Activated CD4-positive, alpha-beta T cell treated with anti-CD3 and anti-CD28 coated beads for 48 hours (primary cell): ENCODE measurements around the gene CTDSP2.
"Not testable (repeated sequence)": the region's sequence is repeated elsewhere in the genome, so short reads cannot be mapped to it uniquely, and the experiment has no call there.

Experiments
- DNase-seq: peaks from one replicate; pipeline ENCODE4 v3.0.0-alpha.2; 2020

Gene CTDSP2

GRCh38 chr12:57852200-57852599 is 5.7 kb upstream of the CTDSP2 start:
- no peak for DNase-seq

GRCh38 chr12:57851552-57851951 is 5.0 kb upstream of the CTDSP2 start:
- DNase-seq, result no peak

DNA sequence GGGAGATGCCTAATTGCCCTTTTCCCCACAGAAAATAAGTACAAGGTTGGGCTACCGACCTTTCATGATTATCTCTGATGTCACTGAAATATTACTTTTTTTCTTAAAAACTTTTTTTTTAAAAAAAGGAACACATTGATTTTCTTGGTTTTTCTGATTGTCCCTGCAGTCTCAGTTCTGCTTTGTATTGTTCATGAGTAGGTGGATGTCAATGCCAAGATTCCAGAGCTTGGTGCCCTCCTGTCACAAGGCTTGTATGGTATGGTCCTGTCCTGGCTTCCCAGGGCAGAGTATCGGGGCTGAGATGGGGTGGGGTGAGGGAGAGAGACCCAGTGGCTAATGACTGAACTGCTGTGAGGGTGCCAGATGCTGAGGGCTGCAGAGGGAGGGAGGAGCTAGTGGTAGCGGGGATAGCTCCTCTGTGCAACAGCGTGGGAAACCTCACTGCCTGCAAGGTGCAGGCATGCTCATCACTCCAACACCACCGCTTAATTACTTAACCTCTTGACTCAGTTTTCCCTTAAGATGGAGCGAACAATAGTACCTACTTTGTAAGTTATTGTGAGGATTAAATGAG is 4.4 kb upstream of the CTDSP2 start:
- DNase-seq, result peak; percentile 35

DNA sequence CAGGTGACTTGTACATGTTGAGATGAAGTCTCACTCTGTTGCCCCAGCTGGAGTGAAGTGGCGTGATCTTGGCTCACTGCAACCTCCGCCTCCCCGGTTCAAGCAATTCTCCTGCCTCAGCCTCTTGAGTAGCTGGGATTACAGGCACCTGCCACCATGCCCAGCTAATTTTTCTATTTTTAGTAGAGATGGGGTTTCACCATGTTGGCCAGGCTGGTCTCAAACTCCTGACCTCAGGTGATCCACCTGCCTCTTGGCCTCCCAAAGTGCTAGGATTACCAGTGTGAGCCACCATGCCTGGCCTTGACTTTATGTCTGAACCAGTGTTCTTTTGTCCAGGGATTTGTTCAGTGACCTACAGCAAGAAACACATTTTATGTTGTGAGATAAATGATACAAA is 2.9 kb upstream of the CTDSP2 start:
- DNase-seq, result not testable (repeated sequence)

GRCh38 chr12:57849035-57849434 is 2.5 kb upstream of the CTDSP2 start:
- DNase-seq, result no peak

DNA sequence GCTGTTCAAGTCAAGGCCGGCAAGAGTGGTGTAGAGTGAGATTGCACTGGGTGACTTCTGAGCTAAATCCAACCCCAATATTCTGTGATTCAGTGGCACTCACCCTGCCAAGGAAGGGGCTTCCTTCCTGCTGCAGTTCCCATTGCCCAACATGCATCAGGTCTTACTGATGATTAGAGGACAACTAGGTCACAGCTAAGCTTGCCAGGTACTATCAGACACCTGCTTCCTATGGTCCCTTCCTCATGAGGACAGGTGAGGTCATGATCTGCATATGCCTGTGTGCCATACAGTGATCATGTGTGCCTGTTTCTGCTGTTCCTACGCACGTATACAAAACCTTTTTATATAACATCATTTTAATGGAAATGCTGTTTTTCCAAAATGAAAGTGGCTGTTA is 1.7 kb upstream of the CTDSP2 start:
- no peak for DNase-seq

DNA sequence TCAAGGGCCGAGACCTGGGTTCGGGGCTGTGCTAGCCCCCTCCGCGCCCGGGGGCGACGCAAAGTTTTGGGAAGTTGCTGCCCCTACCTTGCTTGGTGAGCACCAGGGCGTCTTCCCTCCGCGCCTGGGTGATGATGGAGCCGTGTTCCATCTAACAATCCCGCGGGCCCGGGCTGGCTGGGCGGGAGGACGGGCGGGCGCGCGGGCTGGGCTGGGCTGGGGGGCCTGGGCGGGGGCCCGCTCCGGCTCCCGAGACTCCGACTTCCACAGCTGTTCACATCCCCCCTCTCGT is 298 bp downstream of the CTDSP2 start:
- DNase-seq, result peak; percentile 54

DNA sequence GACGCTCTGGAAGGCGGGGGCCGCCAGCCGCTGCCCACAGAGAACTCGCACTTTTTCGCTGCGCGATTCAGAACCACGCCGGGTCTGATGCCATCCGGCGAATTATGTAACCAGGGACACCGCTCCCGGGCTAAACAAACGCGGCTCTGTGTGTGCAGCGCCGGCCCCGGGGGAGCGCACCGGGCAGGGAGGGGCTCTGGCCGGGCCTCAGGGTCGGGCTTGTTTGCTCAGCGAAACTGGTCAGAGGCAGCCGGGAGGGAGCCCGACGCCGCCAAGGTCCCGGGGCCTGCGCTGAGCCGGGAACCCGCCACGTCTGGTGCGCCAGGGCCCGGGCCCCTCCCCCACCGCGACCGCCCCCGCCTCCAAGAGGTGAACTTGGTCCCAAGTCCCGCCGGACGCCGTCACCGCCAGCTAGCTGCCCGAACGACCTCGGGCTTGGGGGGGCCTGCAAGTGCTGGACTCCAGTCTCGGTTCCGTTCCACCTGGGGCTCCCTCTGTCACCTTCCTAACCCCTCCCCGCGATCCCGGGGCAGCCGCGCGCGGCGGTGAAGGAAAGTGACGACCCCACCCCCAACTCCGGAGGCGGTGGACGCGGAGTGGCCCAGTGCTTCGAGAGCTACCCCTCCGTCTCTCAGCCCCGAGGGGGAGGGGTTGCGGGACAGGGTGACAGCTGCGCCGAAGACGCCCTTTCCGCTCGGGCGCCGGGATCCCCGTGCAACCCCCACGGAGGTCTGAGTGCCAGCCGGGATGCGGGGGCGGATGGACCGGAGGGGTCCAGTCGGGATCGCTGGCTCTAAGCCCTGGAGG is 848 bp downstream of the CTDSP2 start:
- peak; percentile 75 for DNase-seq

GRCh38 chr12:57844709-57845477 is 1.6 kb downstream of the CTDSP2 start:
- DNase-seq, result peak; percentile 58

- peak; percentile 61 for DNase-seq
These were observed 3.9 kb downstream of the CTDSP2 start for GRCh38 chr12:57842342-57843294.

GRCh38 chr12:57841445-57841844 is 5.1 kb downstream of the CTDSP2 start:
- no peak for DNase-seq

GRCh38 chr12:57840726-57841125 is 5.8 kb downstream of the CTDSP2 start:
- no peak for DNase-seq

GRCh38 chr12:57839996-57840395 is 6.5 kb downstream of the CTDSP2 start:
- no peak for DNase-seq

- DNase-seq, result peak; percentile 56
These were observed 7.8 kb downstream of the CTDSP2 start for GRCh38 chr12:57838594-57839302.

DNA sequence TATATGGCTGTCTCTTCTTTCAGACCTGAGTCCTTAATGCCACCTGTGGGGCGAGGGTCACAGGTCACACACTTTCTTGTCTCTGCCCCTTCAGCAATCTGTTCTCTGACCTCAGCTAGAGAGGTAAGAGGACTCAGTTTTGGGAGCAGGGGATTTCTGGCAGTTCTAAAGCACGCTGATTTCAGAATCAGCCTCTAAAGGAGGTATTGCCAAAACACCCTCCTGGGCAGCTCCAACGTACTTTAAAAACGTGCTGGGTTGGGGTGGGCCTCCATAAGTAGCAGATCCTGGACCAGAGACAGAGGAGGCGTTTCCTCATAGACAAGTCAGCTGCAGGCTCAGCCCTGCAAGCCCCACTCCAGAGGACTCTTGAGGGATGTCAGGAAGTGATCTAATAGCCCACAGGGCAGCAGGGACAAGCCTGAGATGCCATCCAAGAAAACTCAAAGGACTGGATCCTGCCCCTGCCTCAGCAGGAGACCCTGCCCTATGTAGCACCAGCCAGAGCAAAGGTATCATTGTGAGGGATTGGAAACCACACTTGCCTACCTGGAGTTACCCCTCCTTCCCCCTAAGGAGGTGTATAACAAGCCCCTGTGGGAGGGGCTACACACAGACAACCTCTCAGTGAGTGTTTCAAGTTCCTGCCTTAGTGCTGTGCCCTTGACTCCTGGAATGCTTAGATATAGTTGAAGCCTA is 8.5 kb downstream of the CTDSP2 start:
- no peak for DNase-seq

DNA sequence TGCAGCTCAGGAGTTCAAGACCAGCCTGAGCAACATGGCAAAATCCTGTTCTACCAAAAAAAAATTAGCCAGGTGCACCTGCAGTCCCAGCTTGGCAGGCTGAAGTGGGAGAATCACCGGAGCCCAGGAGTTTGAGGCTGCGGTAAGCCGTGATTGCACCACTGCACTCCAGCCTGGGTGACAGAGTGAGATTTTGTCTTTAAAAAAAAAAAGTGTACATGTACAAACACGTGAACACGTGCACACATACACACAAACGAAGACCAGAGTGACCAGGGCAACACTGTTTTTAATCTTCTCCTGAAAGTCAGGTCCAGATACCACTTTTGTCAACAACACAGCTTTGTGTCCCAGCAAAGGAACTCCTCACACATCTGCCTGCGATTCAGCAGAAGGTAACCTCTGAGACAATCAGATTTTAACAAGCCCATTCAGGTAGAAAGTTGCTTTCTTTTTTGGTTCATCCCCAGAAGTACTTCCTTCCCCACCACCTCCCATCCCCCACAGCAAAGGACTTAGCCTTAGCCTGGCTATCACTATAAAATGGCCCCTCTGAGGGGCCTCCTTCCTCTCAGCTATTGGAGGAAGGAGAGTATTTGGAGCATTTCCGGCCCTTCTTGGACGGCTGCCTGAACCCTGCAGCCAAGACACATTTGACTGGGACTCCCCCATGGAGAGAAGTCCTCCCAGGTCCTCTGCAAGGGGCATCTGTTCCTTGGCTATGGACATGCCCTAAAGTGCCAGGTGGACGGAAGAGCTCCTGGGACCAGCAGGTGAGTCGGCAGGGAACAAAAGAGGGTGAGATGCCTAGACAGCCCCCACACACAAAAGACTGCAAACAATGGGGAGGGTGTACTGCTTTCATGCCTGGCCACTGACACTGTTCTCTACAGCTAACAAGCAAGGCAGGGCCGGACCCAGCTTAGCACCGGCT is 9.8 kb downstream of the CTDSP2 start:
- DNase-seq, result peak; percentile 45

DNA sequence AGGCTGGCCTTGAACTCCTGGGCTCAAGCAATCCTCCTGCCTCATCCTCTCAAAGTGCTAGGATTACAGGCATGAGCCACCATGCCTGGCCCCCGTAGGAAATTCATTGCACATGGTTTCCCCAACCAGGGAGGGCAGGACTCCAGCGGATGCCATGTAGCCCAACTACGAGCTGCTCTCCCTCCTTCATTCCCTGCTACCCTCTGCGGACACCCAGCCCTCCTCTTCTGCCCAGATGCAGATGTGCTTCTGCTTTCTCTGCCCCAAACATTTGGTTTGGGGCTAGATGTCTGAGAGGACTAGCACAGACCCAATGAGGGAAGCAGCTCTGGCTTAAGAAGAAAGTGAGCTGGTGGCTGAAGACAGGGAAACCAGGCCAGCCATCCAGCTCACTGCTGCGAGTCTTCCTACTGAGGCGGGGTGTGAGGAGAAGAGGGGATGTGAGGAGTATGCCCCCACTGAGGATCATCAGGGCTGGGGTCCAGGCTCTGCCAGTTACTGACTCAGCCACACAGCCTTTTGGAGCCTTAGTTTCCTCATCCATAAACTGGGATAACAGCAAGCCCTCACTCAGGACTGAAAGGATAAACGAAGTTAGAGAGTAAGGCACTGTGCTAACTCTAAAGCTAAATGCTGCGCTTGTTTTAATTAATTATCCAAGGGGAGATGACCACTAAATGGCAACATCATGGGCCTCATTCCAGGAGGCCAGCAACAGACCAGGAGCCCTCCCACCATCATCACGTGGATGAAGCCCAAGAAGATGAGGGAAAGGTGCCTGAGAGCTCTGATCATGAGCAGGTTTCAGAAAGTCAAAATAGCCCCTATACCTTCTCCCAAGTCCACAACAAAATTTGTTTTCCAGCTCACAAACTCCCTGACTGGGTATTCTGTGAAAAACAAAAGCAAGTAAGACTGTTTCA is 10.9 kb downstream of the CTDSP2 start:
- DNase-seq, result no peak

GRCh38 chr12:57834086-57834876 is 12.2 kb downstream of the CTDSP2 start:
- no peak for DNase-seq
